GM21786 (cell line): ENCODE results near the gene LRTM2.

Experiments used
- ATAC-seq: cut with Tn5 transposase; IDR thresholded peaks from one replicate; pipeline ENCODE4 v1.9.1; 2021; ENCODE audit not compliant: unreplicated experiment

The LRTM2 gene

GRCh38 chr12:1864456-1864855 is 44.1 kb downstream of the LRTM2 start:
- ATAC-seq = no peak

DNA sequence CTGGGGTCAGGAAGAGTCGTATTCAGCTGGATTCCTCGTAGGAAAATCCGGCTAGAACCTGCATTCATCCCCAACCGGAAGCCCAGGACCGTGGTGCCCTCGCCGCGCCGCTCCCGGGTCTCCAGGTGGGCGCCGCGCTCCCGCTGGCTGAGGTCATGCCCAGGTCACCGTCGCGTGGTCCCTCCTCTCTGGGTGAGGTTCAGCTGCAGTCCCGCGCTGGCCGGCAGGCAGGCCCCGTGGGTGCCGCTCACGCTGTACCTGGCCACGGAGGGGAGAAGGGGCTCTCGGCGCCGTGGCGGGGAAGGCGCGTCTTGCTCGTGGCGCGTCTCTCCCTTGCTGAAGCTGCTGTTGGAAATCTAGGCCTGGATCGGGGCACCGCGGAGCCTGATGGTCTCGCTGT is 44.5 kb downstream of the LRTM2 start:
- no peak for ATAC-seq

DNA sequence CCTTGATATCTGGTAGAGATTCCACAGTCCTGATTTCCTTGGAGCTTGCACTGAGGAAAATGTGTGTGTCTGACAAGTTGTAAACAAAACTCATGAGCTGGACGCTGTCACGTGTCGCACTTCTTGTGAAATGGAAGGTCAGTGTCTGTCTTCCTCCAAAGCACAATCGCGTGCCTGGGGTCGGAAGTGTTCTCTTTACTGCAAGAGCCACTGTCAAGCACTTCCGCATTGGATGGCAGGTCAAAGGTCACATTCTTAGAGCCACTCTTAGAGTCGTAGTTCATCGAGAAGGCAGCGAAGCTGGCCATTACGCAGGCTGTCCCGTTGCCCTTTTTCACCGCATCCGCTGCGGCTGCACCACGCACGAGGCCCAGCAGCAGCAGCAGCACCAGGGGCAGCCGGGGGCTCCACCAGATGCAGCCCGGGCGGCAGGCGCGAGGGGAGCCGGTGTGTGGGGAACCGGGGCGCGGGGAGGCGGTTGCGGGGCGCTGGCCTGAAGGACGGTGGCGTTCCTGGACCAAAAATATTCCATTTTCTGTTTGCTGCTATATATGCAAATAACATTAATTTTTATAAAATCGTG is 45.0 kb downstream of the LRTM2 start:
- ATAC-seq = no peak

GRCh38 chr12:1869145-1869544 is 48.8 kb downstream of the LRTM2 start:
- no peak for ATAC-seq

DNA sequence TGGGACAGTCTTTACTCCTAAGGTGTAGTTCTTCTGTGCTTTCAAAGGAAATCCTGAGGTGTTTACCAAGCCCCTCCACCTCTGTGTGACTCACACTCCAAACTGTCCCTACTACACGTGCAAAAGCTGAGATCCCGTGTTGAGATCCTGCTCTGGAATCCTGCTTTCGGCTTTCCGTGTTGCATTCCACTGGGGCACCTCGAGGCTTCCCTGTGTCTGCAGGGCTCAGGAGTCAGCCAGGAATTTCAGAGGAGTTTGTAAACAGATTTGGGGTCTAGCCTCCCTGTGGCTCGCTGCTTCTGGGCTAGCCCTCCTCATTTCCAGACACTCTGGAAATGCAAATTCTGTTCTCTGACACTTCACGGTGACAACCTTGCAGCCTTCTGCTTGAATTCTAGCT is 49.7 kb downstream of the LRTM2 start:
- no peak for ATAC-seq

DNA sequence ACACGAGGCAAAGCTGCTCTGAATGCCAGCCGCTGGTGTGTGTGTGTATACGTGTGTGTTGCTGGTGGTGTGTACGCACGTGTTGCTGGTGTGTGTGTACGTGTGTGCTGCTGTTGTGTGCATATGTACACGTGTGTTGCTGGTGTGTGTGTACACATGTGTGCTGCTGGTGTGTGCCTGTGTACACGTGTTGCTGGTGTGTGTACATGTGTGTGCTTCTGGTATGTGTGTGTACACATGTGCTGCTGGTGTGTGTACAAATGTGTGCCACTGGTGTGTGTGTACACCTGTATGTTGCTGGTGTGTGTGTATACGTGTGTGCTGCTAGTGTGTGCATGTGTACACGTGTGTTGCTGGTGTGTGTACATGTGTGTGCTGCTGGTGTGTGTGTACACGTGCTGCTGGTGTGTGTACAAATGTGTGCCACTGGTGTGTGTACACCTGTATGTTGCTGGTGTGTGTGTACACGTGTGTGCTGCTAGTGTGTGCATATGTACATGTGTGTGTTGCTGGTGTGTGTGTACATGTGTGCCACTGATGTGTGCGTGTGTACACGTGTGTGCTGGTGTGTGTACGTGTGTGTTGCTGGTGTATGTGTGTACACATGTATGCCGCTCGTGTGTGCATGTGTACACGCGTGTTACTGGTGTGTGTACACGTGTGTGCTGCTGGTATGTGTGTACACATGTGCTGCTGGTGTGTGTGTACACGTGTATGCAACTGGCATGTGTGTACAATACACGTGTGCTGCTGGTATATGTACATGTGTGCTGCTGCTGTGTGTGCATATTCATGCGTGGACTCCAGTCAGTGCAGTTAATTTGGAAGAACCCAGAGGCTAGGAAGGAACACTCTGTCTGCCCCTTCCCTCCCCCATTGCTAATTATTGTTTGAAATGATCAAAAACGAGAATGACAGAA is 50.9 kb downstream of the LRTM2 start:
- no peak for ATAC-seq

DNA sequence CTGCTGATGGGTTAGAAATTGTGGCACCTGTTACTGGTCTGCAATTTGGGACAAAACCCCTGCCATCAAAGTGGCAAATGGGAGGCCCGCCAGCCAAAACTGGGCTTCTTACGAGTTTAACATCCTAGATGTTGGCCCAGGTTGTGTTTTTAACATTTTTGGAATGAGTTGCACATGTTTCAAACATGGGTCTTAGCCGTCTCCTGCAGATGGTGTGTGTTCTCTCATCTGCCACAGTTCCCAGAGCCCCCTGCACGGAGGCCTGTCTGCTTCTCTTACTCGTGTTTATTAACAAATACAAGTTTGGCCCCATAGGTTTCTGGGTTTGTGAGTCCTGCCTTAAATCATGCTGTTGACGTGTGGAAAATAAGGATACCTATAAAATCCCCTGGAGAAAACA is 51.6 kb downstream of the LRTM2 start:
- ATAC-seq = no peak

DNA sequence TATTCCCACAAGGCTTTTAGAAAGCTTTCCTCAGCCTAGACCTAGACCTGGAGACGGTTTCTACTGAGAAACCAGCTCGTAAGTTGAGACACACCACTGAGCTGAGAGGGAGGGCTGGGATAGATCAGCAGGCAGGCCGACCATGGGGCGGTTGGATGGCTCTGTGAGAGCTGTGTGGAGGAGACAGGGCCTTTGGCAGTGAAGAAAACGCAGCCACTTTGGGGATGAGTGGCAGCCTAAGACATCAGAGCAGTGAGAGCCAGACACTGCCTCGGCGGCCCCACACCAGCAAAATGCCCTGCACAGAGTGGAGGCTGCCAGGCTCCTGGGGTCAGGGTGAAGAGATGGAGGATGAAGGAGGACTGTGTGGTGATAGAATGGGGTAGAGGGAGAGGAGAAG is 52.1 kb downstream of the LRTM2 start:
- ATAC-seq = no peak

- no peak for ATAC-seq
These were observed 53.5 kb downstream of the LRTM2 start for GRCh38 chr12:1873531-1874510.

- ATAC-seq = no peak
These were observed 55.2 kb downstream of the LRTM2 start for GRCh38 chr12:1875608-1876007.

- no peak for ATAC-seq
These were observed 55.7 kb downstream of the LRTM2 start for GRCh38 chr12:1876086-1876485.

DNA sequence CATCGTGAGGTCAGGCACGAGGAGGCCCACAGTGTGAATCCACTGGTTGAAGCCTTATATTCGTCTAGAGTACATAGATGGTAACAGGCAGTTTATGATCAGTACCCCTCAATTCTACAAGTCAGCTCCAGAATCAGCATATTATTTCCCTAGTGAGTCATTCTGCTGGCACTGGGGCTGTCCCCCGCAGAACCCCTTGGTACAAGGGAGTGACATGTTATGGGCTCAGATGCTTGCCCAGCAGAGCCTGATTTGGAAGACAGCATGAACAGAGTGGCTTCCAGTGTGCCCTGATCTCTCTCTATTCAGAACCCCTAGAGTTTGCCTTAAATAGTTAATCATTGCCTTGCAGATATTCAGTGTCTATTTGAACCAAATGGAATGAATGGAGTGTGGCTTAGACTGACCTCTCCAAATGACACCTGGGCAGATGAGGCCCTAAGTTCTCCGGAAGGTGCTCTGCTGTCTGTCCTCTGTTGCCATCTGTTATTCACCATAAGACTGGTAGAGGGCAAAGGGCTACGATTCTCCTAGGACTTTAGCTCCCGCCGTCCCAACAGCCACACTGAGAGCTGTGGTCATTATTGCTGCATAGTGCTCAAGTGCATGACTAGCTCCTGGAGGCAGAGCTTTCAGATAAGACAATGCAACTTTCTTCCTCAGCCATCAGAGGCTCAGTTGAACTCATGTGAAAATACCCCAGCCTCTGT is 57.0 kb downstream of the LRTM2 start:
- no peak for ATAC-seq

- no peak for ATAC-seq
These were observed 57.8 kb downstream of the LRTM2 start for GRCh38 chr12:1878214-1878613.

DNA sequence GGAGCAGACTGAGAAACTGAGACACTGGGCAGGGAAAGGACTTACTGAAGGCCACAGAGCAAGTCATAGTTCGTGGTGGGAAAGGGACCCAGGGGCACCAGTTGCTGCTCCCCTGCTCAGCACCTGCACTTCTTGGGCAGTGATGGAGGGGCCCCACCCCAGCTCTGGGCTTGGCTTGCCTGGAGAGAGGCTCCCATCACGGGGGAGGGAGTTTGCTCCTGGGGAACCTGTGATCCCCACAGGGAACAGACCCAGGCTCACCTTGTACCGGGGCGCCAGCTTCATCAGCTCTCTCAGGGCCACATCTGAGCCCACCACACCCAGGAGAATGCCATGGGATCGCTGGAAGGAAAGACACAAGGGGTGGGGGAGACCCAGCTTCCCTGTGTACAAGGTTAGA is 58.3 kb downstream of the LRTM2 start:
- no peak for ATAC-seq

DNA sequence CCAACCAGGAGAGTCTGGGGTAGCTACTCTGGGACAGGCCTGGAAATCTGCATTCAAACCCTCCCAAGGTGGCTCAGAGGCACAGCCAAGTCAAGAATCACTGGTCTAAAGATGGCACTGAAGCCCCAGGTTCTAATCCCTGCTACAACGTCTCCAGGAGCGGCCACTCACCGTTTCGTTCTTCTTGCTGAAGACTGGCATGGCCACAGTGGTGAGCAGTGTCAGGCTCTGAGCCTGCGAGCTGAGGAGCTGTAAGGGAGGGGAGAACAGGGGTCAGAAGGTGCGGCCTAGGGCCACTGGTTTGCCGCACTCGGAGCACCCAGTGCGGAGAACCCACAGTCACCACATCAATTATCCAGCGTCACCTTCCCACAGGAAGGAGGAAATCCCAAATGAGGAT is 59.3 kb downstream of the LRTM2 start:
- ATAC-seq = no peak

- ATAC-seq = no peak
These were observed 59.9 kb downstream of the LRTM2 start for GRCh38 chr12:1880153-1880845.

GRCh38 chr12:1880876-1881275 is 60.5 kb downstream of the LRTM2 start:
- ATAC-seq = no peak

- ATAC-seq = no peak
These were observed 60.9 kb downstream of the LRTM2 start for GRCh38 chr12:1881301-1881700.

DNA sequence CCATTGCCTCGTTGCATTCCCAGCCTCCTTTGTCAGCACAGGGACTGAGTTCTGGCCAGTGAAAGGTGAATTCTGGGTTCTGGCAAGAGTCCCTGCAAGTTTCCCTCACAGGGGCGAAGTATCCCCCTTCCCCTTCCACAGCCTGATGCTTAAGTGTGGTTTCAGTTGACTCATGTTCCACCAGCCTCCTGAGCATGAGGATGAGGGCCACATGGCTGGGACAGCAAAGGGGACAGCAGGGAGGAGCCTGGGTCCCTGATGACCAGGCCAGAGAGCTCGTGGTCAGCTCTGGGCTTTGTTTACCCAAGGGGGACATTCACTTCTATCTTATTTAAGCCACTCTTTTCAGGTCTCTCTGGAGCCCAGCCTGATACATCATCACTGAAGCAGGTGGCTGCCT is 61.6 kb downstream of the LRTM2 start:
- ATAC-seq = no peak

GRCh38 chr12:1882405-1882804 is 62.0 kb downstream of the LRTM2 start:
- no peak for ATAC-seq
